ENCODE measurements around the gene IL23A. TPM values are rescaled to one million over a fixed set of nuclear protein-coding genes. Genes with fewer than 3 reads are reported as not detected.

Gene IL23A
- total and polyA plus RNA-seq, 2 of the 13 experiments (the other 11 are each of a cell fraction or from before 2014, with no cell fraction given), result 0.33 to 0.35 TPM

DNA sequence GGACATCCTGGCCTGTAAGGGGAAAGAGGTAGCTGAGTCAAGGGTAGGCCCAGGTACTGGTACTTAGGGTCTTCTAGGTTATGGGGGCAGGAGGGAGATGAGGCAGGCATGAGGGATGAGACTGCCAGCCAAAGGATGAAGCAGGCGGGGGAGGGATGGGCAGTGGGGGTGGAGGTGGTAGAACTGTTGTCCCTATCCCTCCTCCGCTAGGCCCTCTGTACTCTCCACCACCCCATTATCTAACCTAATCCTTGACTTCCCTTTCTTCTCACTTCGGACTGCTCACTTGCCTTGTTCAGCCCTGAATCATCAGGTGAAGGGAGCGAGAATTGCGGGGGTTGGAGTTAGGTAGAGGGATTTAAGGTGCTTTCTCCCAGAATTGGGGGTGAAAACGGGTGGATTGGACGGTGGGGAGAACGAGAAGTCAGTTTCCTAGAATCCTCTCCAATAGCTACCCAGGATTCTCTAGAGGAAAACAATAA lies 5.4 kb upstream of the IL23A start:
- Histone ChIP-seq H3K27me3 (ENCODE audit: control insufficient read depth in 1 of 2, insufficient read depth in 2 of 2, low read length in 2 of 2) (no peaks in the 10 kb centered on the region; a peak in 1 of 5 replicates), H3K4me1 (ENCODE audit: insufficient read depth, low read length) (peaks cover 42% of the 10 kb centered on the region), H3K36me3 (replicated peaks in 1 of 2; ENCODE audit: control insufficient read depth in 1 of 2, insufficient read depth in 2 of 2, low read length in 2 of 2) (0 out of 5 replicates have a peak, but pooled peaks cover 0 to 3% of the 10 kb centered on the region in 2 experiments), H3K4me3 (replicated peaks in 1 of 3; ENCODE audit: insufficient read depth in 1 of 3, low read depth in 2 of 3, low read length in 3 of 3) (peak overlapping the region; percentile 49 to 74 (median 71)), H3K27ac (ENCODE audit: extremely low read length, insufficient read depth, low read length) (peak overlapping the region; percentile 88), H3K4me2 (ENCODE audit: low read depth, low read length) (peak overlapping the region; percentile 88), H3K79me2 (ENCODE audit: insufficient read depth, low read length) (no peaks in the 10 kb centered on the region), H4K20me1 (ENCODE audit: insufficient read depth, low read length) (no peaks in the 10 kb centered on the region), H3K9ac (ENCODE audit: insufficient read depth, low read depth, low read length) (peak overlapping the region; percentile 83), H3K9me3 (ENCODE audit: low read length) (no peaks in the 10 kb centered on the region), H2AFZ (ENCODE audit: low read length) (peak overlapping the region; percentile 49)
- POLR2A ChIA-PET, result interaction anchor here (0.7 to 4.7 kb wide), 22 partner anchors 9 to 779 kb away, joined by 3 to 81 read pairs (median 4); partner anchors contain the start of genes APOF, CNPY2, COQ10A and ESYT1
- TSS peak; percentile 88 for BruUV-seq (replicated peaks)
- intact Hi-C loops (cut with micrococcal nuclease; ENCODE audit: unreplicated experiment), result no loop called here
- CTCF ChIA-PET (ENCODE audit: low intra/inter-chr PET ratio, low total read pairs), result interaction anchor here (2.0 kb wide), 1 partner anchor 130 kb away, joined by 5 read pairs; no protein-coding TSS in a partner anchor
- ATAC-seq (peak; percentile 19), DNase-seq (ENCODE audit: low spot score) (no peak), FAIRE-seq (peak; percentile 37)
- WGBS (ENCODE audit: low lambda C conversion rate), result 19% methylated on average over 8 of the region's 8 CpGs
- in situ Hi-C loops (cut with HindIII; ENCODE audit: extremely low pct_ligation_motif_present, low pct_unique_long_range_greater_than_20kb), result no loop called here
- no peak for TF ChIP-seq ZEB1 (IDR thresholded peaks at IDR 0.05; ENCODE audit: insufficient replicate concordance, low read depth)
- TF ChIP-seq, protein P1, sequence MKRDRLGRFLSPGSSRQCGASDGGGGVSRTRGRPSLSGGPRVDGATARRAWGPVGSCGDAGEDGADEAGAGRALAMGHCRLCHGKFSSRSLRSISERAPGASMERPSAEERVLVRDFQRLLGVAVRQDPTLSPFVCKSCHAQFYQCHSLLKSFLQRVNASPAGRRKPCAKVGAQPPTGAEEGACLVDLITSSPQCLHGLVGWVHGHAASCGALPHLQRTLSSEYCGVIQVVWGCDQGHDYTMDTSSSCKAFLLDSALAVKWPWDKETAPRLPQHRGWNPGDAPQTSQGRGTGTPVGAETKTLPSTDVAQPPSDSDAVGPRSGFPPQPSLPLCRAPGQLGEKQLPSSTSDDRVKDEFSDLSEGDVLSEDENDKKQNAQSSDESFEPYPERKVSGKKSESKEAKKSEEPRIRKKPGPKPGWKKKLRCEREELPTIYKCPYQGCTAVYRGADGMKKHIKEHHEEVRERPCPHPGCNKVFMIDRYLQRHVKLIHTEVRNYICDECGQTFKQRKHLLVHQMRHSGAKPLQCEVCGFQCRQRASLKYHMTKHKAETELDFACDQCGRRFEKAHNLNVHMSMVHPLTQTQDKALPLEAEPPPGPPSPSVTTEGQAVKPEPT (CRISPR knock-in tag; IDR thresholded peaks at IDR 0.05; ENCODE audit: low read depth), result no peak
- TF ChIP-seq, protein P2, sequence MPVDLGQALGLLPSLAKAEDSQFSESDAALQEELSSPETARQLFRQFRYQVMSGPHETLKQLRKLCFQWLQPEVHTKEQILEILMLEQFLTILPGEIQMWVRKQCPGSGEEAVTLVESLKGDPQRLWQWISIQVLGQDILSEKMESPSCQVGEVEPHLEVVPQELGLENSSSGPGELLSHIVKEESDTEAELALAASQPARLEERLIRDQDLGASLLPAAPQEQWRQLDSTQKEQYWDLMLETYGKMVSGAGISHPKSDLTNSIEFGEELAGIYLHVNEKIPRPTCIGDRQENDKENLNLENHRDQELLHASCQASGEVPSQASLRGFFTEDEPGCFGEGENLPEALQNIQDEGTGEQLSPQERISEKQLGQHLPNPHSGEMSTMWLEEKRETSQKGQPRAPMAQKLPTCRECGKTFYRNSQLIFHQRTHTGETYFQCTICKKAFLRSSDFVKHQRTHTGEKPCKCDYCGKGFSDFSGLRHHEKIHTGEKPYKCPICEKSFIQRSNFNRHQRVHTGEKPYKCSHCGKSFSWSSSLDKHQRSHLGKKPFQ (CRISPR knock-in tag; IDR thresholded peaks at IDR 0.05; ENCODE audit: insufficient replicate concordance), result no peak
- TF ChIP-seq SATB2 (CRISPR knock-in tag; IDR thresholded peaks at IDR 0.05), result no peak
- TF ChIP-seq ZMAT3 (CRISPR knock-in tag; conservative IDR thresholded peaks at IDR 0.05), result no peak
- no peak for TF ChIP-seq MYC (CRISPR knock-in tag; IDR thresholded peaks at IDR 0.05; ENCODE audit: borderline replicate concordance)
- TF ChIP-seq FOSL1 (CRISPR knock-in tag; IDR thresholded peaks at IDR 0.05; ENCODE audit: borderline replicate concordance), result no peak
- no peak for TF ChIP-seq SMAD3 (CRISPR knock-in tag; IDR thresholded peaks at IDR 0.05)
- no peak for TF ChIP-seq RNF2 (conservative IDR thresholded peaks at IDR 0.05; ENCODE audit: low read depth)
- TF ChIP-seq, protein P3, sequence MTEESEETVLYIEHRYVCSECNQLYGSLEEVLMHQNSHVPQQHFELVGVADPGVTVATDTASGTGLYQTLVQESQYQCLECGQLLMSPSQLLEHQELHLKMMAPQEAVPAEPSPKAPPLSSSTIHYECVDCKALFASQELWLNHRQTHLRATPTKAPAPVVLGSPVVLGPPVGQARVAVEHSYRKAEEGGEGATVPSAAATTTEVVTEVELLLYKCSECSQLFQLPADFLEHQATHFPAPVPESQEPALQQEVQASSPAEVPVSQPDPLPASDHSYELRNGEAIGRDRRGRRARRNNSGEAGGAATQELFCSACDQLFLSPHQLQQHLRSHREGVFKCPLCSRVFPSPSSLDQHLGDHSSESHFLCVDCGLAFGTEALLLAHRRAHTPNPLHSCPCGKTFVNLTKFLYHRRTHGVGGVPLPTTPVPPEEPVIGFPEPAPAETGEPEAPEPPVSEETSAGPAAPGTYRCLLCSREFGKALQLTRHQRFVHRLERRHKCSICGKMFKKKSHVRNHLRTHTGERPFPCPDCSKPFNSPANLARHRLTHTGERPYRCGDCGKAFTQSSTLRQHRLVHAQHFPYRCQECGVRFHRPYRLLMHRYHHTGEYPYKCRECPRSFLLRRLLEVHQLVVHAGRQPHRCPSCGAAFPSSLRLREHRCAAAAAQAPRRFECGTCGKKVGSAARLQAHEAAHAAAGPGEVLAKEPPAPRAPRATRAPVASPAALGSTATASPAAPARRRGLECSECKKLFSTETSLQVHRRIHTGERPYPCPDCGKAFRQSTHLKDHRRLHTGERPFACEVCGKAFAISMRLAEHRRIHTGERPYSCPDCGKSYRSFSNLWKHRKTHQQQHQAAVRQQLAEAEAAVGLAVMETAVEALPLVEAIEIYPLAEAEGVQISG (CRISPR knock-in tag; IDR thresholded peaks at IDR 0.05), result no peak
- no peak for TF ChIP-seq ZFP82 (CRISPR knock-in tag; IDR thresholded peaks at IDR 0.05; ENCODE audit: borderline replicate concordance)
- TF ChIP-seq, protein P4, sequence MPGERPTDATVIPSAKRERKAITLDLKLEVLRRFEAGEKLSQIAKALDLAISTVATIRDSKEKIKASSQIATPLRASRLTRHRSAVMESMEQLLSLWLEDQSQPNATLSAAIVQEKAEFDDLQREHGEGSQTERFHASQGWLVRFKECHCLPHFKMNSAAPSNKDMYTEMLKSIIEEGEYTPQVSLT (CRISPR knock-in tag; IDR thresholded peaks at IDR 0.05; ENCODE audit: borderline replicate concordance, low read depth), result no peak
- TF ChIP-seq HOXD1 (CRISPR knock-in tag; IDR thresholded peaks at IDR 0.05), result 0 out of 2 replicates have a peak, but pooled peaks have one; percentile 13
- no peak for TF ChIP-seq PRPF4 (IDR thresholded peaks at IDR 0.05; ENCODE audit: low read depth, low read length, poor library complexity, severe bottlenecking)
- no peak for TF ChIP-seq ZMYM3 (CRISPR knock-in tag; IDR thresholded peaks at IDR 0.05)
- no peak for TF ChIP-seq ZNF546 (CRISPR knock-in tag; conservative IDR thresholded peaks at IDR 0.05)
- TF ChIP-seq, protein P5, sequence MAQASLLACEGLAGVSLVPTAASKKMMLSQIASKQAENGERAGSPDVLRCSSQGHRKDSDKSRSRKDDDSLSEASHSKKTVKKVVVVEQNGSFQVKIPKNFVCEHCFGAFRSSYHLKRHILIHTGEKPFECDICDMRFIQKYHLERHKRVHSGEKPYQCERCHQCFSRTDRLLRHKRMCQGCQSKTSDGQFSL (CRISPR knock-in tag; IDR thresholded peaks at IDR 0.05), result no peak

Measured in HepG2 (cell line).